Retinal pigment epithelial cell (primary cell): Measurements from ENCODE around the gene CHSY1.

Experiments
- DNase-seq: peaks from one replicate; pipeline ENCODE4 v3.0.0-alpha.2; 2010; ENCODE audit warnings: low read depth
- H3K4me3 ChIP-seq: 2 replicates; pipeline ENCODE4 v1.5.1; 2011; ENCODE audit warnings: mild to moderate bottlenecking, low read length, control low read depth, moderate library complexity
- TF ChIP-seq, protein P1 (sequence below): conservative IDR thresholded peaks from 2 replicates; pipeline ENCODE4 v1.5.1; 2011; ENCODE audit warnings: low read depth, low read length, control low read depth, inconsistent platforms

Gene CHSY1

DNA sequence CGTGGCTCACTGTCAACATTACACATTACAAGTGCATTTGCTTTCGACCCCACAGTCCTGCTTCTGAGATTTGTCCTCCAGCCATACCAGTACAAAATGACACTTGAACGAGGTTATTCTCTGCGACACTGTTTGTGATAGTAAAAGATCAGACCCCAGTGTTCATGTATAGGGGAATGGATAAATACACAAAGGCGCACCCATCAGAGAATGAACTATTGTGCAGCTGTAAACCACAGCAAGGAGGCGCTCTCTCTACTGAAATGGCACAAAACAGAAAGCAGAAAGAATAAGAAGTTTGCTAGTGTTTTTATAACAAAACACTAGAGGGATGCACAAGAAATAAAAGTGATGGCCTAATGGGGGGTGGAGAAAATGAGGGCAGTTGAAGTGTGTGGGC is 4.9 kb upstream of the CHSY1 start:
- TF ChIP-seq, protein P1, sequence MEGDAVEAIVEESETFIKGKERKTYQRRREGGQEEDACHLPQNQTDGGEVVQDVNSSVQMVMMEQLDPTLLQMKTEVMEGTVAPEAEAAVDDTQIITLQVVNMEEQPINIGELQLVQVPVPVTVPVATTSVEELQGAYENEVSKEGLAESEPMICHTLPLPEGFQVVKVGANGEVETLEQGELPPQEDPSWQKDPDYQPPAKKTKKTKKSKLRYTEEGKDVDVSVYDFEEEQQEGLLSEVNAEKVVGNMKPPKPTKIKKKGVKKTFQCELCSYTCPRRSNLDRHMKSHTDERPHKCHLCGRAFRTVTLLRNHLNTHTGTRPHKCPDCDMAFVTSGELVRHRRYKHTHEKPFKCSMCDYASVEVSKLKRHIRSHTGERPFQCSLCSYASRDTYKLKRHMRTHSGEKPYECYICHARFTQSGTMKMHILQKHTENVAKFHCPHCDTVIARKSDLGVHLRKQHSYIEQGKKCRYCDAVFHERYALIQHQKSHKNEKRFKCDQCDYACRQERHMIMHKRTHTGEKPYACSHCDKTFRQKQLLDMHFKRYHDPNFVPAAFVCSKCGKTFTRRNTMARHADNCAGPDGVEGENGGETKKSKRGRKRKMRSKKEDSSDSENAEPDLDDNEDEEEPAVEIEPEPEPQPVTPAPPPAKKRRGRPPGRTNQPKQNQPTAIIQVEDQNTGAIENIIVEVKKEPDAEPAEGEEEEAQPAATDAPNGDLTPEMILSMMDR, result peak; percentile 30
- no peak for DNase-seq
- H3K4me3 ChIP-seq, result no peak overlapping the region

GRCh38 chr15:101255615-101256241 is 3.9 kb upstream of the CHSY1 start:
- no peak overlapping the region for H3K4me3 ChIP-seq
- TF ChIP-seq, protein P1, result no peak
- peak; percentile 26 for DNase-seq

DNA sequence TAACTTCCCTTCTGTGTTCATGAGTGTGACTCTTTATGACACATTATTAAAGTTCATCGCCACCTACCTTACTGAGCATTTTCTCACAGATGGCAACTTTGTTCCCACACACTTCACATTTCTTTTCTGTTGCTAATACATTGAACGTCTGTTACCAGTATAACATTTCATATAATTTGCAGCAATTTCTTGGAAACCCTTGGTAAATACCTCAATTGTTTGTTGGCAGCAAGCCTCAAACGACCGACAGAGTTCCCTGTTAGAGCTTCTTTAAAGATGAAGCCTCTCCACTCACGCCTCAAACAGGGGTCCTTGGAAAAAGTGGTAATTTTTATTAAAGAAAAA is 3.2 kb upstream of the CHSY1 start:
- TF ChIP-seq, protein P1, result no peak
- no peak for DNase-seq
- no peak overlapping the region for H3K4me3 ChIP-seq

DNA sequence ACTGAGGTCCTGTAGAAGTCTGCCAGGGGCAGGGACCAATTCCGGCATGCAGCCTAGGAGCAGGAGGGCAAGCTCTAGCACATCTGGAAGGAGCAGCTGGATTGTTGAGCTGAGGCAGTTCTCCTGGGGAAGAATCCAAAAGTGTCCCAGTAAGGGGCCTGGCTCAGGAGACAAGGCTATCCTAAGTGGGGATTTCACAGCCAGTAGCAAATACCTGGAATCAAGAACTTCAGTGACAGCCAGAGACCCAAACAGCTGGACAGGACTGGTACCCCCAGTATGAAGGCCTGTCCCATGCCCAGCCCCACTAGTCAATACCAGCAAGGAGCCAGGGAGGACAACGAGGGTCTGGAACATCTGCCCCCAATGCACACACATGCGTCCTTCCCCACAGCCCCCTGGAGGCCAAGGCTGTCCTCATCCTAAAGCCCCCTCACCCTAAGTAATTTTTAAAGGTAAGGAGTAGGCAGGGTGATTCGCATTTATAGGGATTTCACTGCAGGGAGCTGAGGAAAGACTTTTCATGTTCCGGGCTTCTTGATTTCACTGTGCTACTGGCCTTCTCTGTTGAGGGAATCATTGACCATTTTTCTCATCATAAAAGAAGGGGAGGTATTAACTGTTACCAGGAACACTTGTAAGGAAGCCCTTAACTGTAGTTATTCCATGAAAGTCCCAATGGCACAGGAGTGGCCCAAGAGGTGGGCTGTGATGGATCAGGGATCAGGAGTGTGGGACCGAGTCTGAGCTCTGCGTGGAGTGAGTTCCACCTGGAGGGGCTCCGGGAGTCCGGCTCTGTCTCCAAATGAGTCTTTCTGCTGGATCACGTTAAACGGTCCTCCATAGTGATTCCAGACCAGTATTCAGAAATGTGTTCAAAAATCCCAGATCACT is 2.6 kb upstream of the CHSY1 start:
- no peak for DNase-seq
- H3K4me3 ChIP-seq, result no peak overlapping the region

GRCh38 chr15:101252836-101253235 is 988 bp upstream of the CHSY1 start:
- TF ChIP-seq, protein P1, result no peak
- DNase-seq, result no peak
- peak overlapping the region; percentile 63 for H3K4me3 ChIP-seq

More for the DNA sequence above, 2.6 kb upstream of the CHSY1 start:
- TF ChIP-seq, protein P1, result no peak

- DNase-seq, result no peak
Measured at GRCh38 chr15:101250873-101251829, 697 bp downstream of the CHSY1 start.

More at GRCh38 chr15:101250873-101251829, 697 bp downstream of the CHSY1 start:
- peak overlapping the region; percentile 81 for H3K4me3 ChIP-seq
- TF ChIP-seq, protein P1, result no peak
